Panc1 (cell line): ENCODE data around the gene BCORL1.

ENCODE experiments used
- POLR2AphosphoS5 ChIP-seq: IDR thresholded peaks from 2 replicates; pipeline ENCODE4 v1.6.1; 2012; ENCODE audit warnings: mild to moderate bottlenecking, low read depth, low read length, moderate library complexity
- SIN3A ChIP-seq: IDR thresholded peaks from 2 replicates; pipeline ENCODE4 v1.6.1; 2012; ENCODE audit warnings: low read depth, mild to moderate bottlenecking, low read length, moderate library complexity, borderline replicate concordance; ENCODE audit not compliant: insufficient read depth
- TCF7L2 ChIP-seq: IDR thresholded peaks from 2 replicates; pipeline ENCODE4 v1.6.1; 2011; ENCODE audit warnings: mild to moderate bottlenecking, low read depth, low read length, inconsistent platforms
- TF ChIP-seq, protein P1 (sequence below): fragments of 450-650 bp; IDR thresholded peaks from 2 replicates; pipeline ENCODE4 v1.5.1; 2017; ENCODE audit warnings: mild to moderate bottlenecking
- TF ChIP-seq, protein P2 (sequence below), 2 experiments: IDR thresholded peaks; 2 replicates each; pipeline ENCODE4 v1.6.1; 2011 to 2012; ENCODE audit warnings: low read depth in 2 of 2, control low read depth in 1 of 2, low read length in 1 of 2, mild to moderate bottlenecking in 1 of 2, moderate library complexity in 1 of 2; ENCODE audit not compliant: insufficient read depth in 1 of 2

DNA sequence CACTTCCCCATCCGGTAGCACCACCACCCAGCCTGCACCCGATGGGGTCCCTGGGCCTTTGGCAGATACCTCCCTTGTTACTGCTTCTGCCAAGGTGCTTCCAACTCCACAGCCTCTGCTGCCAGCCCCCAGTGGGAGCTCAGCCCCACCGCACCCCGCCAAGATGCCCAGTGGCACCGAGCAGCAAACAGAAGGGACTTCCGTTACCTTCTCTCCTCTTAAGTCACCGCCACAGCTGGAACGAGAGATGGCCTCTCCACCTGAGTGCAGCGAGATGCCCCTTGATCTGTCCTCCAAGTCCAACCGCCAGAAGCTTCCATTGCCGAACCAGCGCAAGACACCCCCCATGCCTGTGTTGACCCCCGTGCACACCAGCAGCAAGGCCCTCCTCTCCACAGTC lies 31.9 kb downstream of the BCORL1 start:
- TF ChIP-seq, protein P1, sequence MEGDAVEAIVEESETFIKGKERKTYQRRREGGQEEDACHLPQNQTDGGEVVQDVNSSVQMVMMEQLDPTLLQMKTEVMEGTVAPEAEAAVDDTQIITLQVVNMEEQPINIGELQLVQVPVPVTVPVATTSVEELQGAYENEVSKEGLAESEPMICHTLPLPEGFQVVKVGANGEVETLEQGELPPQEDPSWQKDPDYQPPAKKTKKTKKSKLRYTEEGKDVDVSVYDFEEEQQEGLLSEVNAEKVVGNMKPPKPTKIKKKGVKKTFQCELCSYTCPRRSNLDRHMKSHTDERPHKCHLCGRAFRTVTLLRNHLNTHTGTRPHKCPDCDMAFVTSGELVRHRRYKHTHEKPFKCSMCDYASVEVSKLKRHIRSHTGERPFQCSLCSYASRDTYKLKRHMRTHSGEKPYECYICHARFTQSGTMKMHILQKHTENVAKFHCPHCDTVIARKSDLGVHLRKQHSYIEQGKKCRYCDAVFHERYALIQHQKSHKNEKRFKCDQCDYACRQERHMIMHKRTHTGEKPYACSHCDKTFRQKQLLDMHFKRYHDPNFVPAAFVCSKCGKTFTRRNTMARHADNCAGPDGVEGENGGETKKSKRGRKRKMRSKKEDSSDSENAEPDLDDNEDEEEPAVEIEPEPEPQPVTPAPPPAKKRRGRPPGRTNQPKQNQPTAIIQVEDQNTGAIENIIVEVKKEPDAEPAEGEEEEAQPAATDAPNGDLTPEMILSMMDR = no peak
- TF ChIP-seq POLR2AphosphoS5 = no peak
- no peak for TF ChIP-seq SIN3A
- TF ChIP-seq, protein P2, sequence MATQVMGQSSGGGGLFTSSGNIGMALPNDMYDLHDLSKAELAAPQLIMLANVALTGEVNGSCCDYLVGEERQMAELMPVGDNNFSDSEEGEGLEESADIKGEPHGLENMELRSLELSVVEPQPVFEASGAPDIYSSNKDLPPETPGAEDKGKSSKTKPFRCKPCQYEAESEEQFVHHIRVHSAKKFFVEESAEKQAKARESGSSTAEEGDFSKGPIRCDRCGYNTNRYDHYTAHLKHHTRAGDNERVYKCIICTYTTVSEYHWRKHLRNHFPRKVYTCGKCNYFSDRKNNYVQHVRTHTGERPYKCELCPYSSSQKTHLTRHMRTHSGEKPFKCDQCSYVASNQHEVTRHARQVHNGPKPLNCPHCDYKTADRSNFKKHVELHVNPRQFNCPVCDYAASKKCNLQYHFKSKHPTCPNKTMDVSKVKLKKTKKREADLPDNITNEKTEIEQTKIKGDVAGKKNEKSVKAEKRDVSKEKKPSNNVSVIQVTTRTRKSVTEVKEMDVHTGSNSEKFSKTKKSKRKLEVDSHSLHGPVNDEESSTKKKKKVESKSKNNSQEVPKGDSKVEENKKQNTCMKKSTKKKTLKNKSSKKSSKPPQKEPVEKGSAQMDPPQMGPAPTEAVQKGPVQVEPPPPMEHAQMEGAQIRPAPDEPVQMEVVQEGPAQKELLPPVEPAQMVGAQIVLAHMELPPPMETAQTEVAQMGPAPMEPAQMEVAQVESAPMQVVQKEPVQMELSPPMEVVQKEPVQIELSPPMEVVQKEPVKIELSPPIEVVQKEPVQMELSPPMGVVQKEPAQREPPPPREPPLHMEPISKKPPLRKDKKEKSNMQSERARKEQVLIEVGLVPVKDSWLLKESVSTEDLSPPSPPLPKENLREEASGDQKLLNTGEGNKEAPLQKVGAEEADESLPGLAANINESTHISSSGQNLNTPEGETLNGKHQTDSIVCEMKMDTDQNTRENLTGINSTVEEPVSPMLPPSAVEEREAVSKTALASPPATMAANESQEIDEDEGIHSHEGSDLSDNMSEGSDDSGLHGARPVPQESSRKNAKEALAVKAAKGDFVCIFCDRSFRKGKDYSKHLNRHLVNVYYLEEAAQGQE (IDR thresholded peaks at IDR 0.05; ENCODE audit: insufficient read depth in 1 of 2, low read depth in 2 of 2, low read length in 1 of 2) = no peak
- TF ChIP-seq TCF7L2 = no peak
